Activated naive CD4-positive, alpha-beta T cell treated with anti-CD3 and anti-CD28 coated beads for 36 hours (primary cell): ENCODE measurements around the gene KATNAL1. TPM values are rescaled to one million over a fixed set of nuclear protein-coding genes. Genes with fewer than 3 reads are reported as not detected.

ENCODE experiments used
- CTCF ChIA-PET: fragments of 350-600 bp; sonication (Branson Sonifier 250); formaldehyde crosslinking; loops from one replicate; lab custom pipeline; 2021; ENCODE audit warnings: antibody characterized with exemption; lab: Charles Lee
- DNase-seq: peaks from one replicate; pipeline ENCODE4 v3.0.0-alpha.2; 2020
- H3K27ac Mint-ChIP-seq: one replicate; pipeline ENCODE4 v1.8.0; 2021; ENCODE audit warnings: mild to moderate bottlenecking, mixed read lengths
- H3K27me3 Mint-ChIP-seq: one replicate; pipeline ENCODE4 v1.8.0; 2021; ENCODE audit warnings: low read depth, mixed read lengths
- H3K36me3 Mint-ChIP-seq: one replicate; pipeline ENCODE4 v1.8.0; 2021; ENCODE audit warnings: low read depth, mixed read lengths
- H3K4me1 Mint-ChIP-seq: one replicate; pipeline ENCODE4 v1.8.0; 2021; ENCODE audit warnings: low read depth, mixed read lengths
- H3K4me3 Mint-ChIP-seq: one replicate; pipeline ENCODE4 v1.8.0; 2021; ENCODE audit warnings: mild to moderate bottlenecking, moderate library complexity, mixed read lengths
- H3K9me3 Mint-ChIP-seq: one replicate; pipeline ENCODE4 v1.8.0; 2021; ENCODE audit warnings: mixed read lengths
- intact Hi-C: fragments of 100-400 bp; cut with micrococcal nuclease; formaldehyde crosslinking; loops from one replicate; pipeline ENCODE4 v1.15.1; 2023
- total RNA-seq, 2 experiments: library from RNA; stranded (reverse); gene quantifications; one replicate each; pipeline ENCODE4 v1.2.3, GENCODE V29; 2021

KATNAL1 gene
- 1 to 10 TPM; 8.0 to 8.3 TPM for total RNA-seq

DNA sequence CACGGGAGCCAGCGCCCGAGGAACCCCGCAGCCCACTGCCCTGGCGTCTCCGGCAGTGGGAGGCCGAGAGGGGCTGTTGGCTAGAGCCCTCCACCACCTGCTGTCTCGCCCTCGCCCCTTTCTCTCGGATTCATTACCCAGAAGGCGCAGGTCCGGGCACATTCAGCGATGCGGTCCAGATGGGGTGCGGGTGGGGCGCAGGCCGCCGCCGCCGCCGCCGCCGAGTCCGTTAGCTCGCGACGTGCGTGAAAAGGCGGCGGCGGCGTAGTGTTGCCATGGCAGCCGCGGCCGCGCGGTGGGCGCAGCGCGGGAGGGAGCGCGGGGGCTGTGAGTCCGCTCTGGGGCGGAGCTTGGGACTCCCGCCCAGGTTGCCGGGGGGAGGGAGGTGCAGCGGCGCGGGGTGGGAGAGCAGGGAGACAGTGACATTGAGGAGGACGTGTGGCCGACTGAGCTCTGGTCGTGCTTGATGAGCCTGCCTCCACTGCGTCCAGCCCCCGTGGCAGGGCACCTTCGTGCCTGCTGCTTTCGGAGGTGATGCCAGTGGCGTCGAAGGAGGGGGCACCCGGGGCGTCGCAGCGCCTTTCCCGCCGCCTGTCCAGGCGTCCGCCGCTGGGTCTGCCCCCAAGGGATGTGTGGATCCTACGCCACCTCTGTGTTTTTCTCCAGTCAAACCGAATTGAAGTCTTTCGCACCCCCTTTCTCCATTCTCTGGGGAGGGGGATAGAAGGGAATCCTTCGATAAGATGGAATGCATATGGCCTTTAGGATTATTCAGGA, at the start of gene KATNAL1:
KATNAL1 (minus strand) TSS at position 358 of the 777 bp plus-strand sequence. CDS start 23,774 bp downstream, outside the sequence.
- no peaks in the 10 kb centered on the region for H3K9me3 Mint-ChIP-seq
- peak within 1 kb of the TSS; percentile 76 for H3K27ac Mint-ChIP-seq
- peaks cover 14% of the 10 kb centered on the region for H3K4me1 Mint-ChIP-seq
- intact Hi-C loops: loop anchor here (1.0 to 5.0 kb wide), 9 partner anchors 87 to 855 kb away; partner anchors contain the start of genes HSPH1, UBL3 and USPL1
- no peaks in the 10 kb centered on the region for H3K27me3 Mint-ChIP-seq
- CTCF ChIA-PET: interaction anchor here (0.7 to 3.3 kb wide), 5 partner anchors 14 to 195 kb away, joined by 3 to 10 read pairs (median 3); no protein-coding TSS in a partner anchor
- peak; percentile 61 for DNase-seq
- H3K36me3 Mint-ChIP-seq: no peaks in the 10 kb centered on the region
- H3K4me3 Mint-ChIP-seq: peak within 1 kb of the TSS; percentile 83

- intact Hi-C loops: loop anchor here (1.0 kb wide), 1 partner anchor 195 kb away; no protein-coding TSS in a partner anchor
- Mint-ChIP-seq H3K4me1 (peaks cover 20% of the 10 kb centered on the region), H3K27ac (no peak overlapping the region), H3K4me3 (no peak overlapping the region), H3K9me3 (peaks cover 6% of the 10 kb centered on the region), H3K36me3 (peaks cover 6% of the 10 kb centered on the region), H3K27me3 (no peaks in the 10 kb centered on the region)
- CTCF ChIA-PET: interaction anchor here (2.0 kb wide), 1 partner anchor 11 kb away, joined by 12 read pairs; no protein-coding TSS in a partner anchor
- no peak for DNase-seq
These were observed 48.5 kb upstream of the KATNAL1 start for GRCh38 chr13:30355839-30356238.

DNA sequence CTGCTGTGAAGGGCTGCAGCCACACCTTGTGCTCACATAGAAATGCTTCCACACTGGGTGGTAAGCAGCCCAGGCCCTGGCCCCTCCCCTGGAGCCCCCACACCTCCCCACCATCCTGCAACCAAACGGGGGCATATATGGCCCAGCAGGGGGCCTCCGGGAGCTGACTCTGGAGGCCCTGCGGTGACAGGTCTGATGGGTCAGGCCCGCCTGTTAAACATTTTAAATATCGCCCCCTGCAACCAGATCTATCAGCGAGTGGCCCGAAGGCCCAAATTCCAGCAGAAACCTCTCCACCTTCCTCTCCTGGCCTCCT, 48.0 kb upstream of the KATNAL1 start:
- H3K4me3 Mint-ChIP-seq: no peak overlapping the region
- peaks cover 20% of the 10 kb centered on the region for H3K4me1 Mint-ChIP-seq
- peaks cover 6% of the 10 kb centered on the region for H3K36me3 Mint-ChIP-seq
- CTCF ChIA-PET: interaction anchor here (2.0 kb wide), 1 partner anchor 10 kb away, joined by 12 read pairs; no protein-coding TSS in a partner anchor
- peak; percentile 45 for DNase-seq
- peaks cover 6% of the 10 kb centered on the region for H3K9me3 Mint-ChIP-seq
- H3K27me3 Mint-ChIP-seq: no peaks in the 10 kb centered on the region
- no peak overlapping the region for H3K27ac Mint-ChIP-seq
- intact Hi-C loops: loop anchor here (1.0 kb wide), 1 partner anchor 196 kb away; no protein-coding TSS in a partner anchor

DNA sequence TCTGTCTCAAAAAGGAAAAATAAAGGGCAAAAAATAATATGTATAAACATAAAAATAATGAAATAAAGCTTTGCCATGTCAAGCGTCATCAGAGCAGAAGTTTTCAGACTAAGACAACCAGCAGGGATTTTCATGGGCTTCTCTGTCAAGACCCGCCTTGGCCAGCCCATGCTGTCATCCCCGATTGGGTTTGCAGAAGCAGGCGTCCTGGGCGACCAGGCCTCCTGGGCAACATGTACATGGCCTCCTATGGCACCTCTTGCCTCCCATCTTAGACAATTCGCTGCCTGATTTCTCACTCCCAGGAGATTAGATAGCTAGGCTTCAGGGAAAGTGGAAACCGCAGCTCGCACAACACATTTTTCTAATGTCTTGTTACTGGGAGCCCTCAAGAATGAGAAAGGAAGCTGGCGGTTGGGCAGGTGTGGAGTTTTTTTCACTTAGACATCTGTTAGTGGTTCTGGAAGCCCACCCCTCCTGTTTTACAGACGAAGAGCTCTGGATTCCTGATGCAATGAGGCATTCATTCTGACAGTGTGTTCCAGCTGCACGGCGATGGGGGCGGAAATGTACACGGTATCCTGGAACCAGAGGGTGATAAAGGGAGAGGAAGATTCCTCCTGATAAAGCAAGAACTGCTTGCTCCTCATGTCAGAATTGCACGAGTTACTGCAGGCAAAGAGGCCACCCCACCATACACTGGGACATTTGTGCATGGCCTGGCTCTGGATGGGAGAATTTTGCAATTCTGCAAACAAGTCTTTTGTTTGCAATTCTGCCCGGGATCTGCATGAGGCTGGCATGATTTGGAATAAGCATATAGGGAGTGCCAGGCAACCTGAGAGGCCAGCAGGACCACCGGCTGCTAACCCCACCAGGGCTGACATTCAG, 47.4 kb upstream of the KATNAL1 start:
- Mint-ChIP-seq H3K4me3 (no peak overlapping the region), H3K9me3 (peaks cover 6% of the 10 kb centered on the region), H3K27ac (no peak overlapping the region), H3K36me3 (peaks cover 6% of the 10 kb centered on the region), H3K27me3 (no peaks in the 10 kb centered on the region), H3K4me1 (peaks cover 20% of the 10 kb centered on the region)
- intact Hi-C loops: loop anchor here (1.0 kb wide), 1 partner anchor 197 kb away; no protein-coding TSS in a partner anchor
- CTCF ChIA-PET: interaction anchor here (0.7 to 2.0 kb wide), 5 partner anchors 9 to 222 kb away, joined by 3 to 12 read pairs (median 4); no protein-coding TSS in a partner anchor
- no peak for DNase-seq

DNA sequence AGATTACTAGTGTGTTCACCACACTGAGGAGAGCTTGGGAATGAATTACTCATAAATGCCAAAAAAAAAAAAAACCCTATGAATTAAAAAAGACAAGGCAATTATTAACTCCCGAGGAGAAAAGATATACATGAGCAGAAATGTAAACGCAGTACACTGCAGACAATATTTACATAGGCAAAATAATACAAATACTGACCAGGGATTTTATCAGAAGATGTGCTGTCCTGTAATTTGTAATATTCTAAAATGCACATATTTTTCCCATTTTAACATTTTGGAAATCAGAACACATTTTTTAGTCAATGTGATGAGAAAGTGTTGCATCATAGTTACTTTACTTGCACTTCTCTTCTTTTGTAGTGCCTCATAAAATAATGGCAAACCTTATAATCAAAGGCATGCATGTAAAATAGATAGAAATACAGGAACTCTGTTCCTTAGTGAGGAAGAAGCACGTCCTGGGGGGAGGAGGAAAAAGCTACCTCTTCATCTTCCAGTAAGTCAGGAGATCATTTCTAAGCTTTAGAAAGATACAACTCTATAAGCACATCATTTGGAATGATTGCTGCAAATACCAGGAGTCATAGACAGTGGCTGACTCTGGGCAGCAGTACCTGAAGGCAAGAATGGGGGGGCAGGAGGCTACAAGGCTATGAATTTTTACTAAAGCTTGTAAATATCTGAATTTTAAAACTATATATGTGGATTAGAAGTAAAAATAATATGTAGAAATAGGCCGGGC, 46.3 kb upstream of the KATNAL1 start:
- Mint-ChIP-seq H3K9me3 (peaks cover 6% of the 10 kb centered on the region), H3K27me3 (no peaks in the 10 kb centered on the region), H3K27ac (no peak overlapping the region), H3K4me3 (no peak overlapping the region), H3K36me3 (peaks cover 6% of the 10 kb centered on the region), H3K4me1 (peaks cover 20% of the 10 kb centered on the region)
- CTCF ChIA-PET: interaction anchor here (0.6 to 2.0 kb wide), 9 partner anchors 8 to 302 kb away, joined by 3 to 12 read pairs (median 3); no protein-coding TSS in a partner anchor
- intact Hi-C loops: no loop called here
- no peak for DNase-seq

DNA sequence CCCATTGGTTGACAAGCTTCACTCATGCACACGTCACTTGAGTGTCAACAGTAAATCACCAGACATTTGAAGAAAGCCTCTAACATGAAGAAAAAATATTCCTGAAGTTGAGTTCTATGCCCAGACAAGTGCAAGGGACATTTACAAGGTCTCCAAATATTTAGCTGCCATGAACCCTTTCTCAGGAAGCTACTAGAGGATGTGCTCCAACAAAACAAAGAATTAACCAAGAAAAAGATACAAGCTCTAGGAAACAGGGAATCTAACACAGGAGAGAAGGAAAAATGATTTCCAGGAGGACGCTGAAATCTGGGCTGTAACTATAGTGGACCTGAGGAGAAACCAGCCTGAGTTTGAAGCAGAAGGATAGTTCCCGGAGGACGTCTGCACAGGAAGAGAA, 45.7 kb upstream of the KATNAL1 start:
- intact Hi-C loops: no loop called here
- Mint-ChIP-seq H3K9me3 (peaks cover 6% of the 10 kb centered on the region), H3K4me1 (peaks cover 24% of the 10 kb centered on the region), H3K27ac (no peak overlapping the region), H3K4me3 (no peak overlapping the region), H3K27me3 (no peaks in the 10 kb centered on the region), H3K36me3 (peaks cover 6% of the 10 kb centered on the region)
- no peak for DNase-seq
- CTCF ChIA-PET: interaction anchor here (0.6 to 1.6 kb wide), 6 partner anchors 12 to 224 kb away, joined by 3 to 4 read pairs (median 3); no protein-coding TSS in a partner anchor

GRCh38 chr13:30352121-30352520, 44.8 kb upstream of the KATNAL1 start:
- CTCF ChIA-PET: interaction anchor here (0.6 to 1.2 kb wide), 3 partner anchors 12 to 220 kb away, joined by 3 to 4 read pairs (median 4); no protein-coding TSS in a partner anchor
- intact Hi-C loops: no loop called here

DNA sequence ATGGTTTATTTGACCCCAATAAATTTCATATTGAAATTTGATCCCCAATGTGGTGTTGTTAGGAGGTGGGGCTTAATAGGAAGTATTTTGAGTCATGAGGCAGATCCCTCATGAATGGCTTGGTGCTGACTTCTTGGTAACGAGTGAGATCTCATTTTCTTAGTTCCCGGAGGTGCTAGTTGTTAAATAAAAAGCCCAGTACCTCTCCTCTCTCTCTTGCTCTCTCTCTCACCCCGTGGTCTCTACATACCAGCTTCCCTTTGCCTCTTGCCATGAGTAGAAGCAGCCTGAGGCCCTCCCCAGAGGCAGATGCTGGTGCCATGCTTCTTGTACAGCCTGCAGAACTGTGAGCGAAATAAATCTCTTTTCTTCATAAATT, 39.4 kb upstream of the KATNAL1 start:
- peak; percentile 12 for DNase-seq
- H3K36me3 Mint-ChIP-seq: no peaks in the 10 kb centered on the region

More at GRCh38 chr13:30352121-30352520, 44.8 kb upstream of the KATNAL1 start:
- no peak overlapping the region for H3K4me3 Mint-ChIP-seq
- H3K4me1 Mint-ChIP-seq: peaks cover 31% of the 10 kb centered on the region
- no peak overlapping the region for H3K27ac Mint-ChIP-seq
- peaks cover 6% of the 10 kb centered on the region for H3K36me3 Mint-ChIP-seq
- no peak for DNase-seq
- H3K27me3 Mint-ChIP-seq: no peaks in the 10 kb centered on the region
- H3K9me3 Mint-ChIP-seq: peaks cover 6% of the 10 kb centered on the region

DNA sequence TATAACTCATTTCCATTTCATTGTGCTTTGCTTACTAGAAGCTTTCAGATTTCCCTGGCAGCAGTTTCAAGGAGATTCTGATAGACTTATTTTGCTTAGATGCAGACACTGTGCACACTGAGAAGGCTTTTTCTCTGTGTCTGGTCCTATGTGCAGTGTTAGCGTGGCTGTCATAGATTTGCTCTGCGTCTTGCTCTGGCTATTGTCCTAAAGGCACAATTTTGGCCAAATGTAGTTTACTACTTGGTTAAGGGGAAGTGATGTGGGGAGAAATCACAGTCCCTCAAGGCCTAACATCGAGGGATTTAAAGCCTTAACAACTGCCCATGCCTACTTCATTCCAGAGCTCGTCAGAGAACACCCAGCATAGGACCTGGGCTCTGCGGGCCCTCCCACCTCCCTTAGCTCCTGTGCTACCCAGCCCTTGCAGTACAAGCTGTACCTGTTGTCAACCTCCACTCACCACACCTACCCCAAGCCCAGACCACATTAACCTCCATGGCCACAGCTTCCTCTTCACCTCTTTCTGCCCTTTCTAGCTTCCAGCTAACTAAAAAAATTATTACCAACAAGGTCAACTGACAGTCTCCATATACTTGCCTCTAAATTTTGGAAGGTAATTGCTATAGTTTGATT, 38.9 kb upstream of the KATNAL1 start:
- CTCF ChIA-PET: interaction anchor here (0.9 to 1.6 kb wide), 5 partner anchors 9 to 214 kb away, joined by 3 to 12 read pairs (median 3); no protein-coding TSS in a partner anchor
- DNase-seq: peak; percentile 71
- intact Hi-C loops: loop anchor here (1.0 kb wide), 1 partner anchor 40 kb away; no protein-coding TSS in a partner anchor
- H3K9me3 Mint-ChIP-seq: no peaks in the 10 kb centered on the region
- H3K27ac Mint-ChIP-seq: no peak overlapping the region
- H3K4me1 Mint-ChIP-seq: peaks cover 37% of the 10 kb centered on the region
- peaks cover 2% of the 10 kb centered on the region for H3K27me3 Mint-ChIP-seq
- no peaks in the 10 kb centered on the region for H3K36me3 Mint-ChIP-seq
- no peak overlapping the region for H3K4me3 Mint-ChIP-seq

More for the DNA sequence above, 39.4 kb upstream of the KATNAL1 start:
- CTCF ChIA-PET: interaction anchor here (0.6 to 1.5 kb wide), 2 partner anchors 17 to 20 kb away, joined by 3 read pairs; no protein-coding TSS in a partner anchor
- Mint-ChIP-seq H3K4me3 (no peak overlapping the region), H3K27ac (peak overlapping the region; percentile 17), H3K4me1 (peaks cover 37% of the 10 kb centered on the region), H3K27me3 (peaks cover 2% of the 10 kb centered on the region), H3K9me3 (no peaks in the 10 kb centered on the region)
- intact Hi-C loops: loop anchor here (1.0 kb wide), 1 partner anchor 40 kb away; no protein-coding TSS in a partner anchor

- H3K4me1 Mint-ChIP-seq: peaks cover 37% of the 10 kb centered on the region
- intact Hi-C loops: loop anchor here (1.0 kb wide), 1 partner anchor 39 kb away; no protein-coding TSS in a partner anchor
- H3K4me3 Mint-ChIP-seq: no peak overlapping the region
- H3K36me3 Mint-ChIP-seq: no peaks in the 10 kb centered on the region
- peaks cover 2% of the 10 kb centered on the region for H3K27me3 Mint-ChIP-seq
- CTCF ChIA-PET: interaction anchor here (0.7 to 1.6 kb wide), 7 partner anchors 9 to 213 kb away, joined by 3 to 12 read pairs (median 3); no protein-coding TSS in a partner anchor
- no peaks in the 10 kb centered on the region for H3K9me3 Mint-ChIP-seq
- H3K27ac Mint-ChIP-seq: no peak overlapping the region
- no peak for DNase-seq
These were observed 38.2 kb upstream of the KATNAL1 start for GRCh38 chr13:30345426-30346100.
